IPS DF 4.7 (cell line): ENCODE data around the gene MARCHF3.
A peak's percentile ranks its signal among the peaks of the same experiment; 100 is the strongest.
"Not testable (repeated sequence)": the region's sequence is repeated elsewhere in the genome, so short reads cannot be mapped to it uniquely, and the experiment has no call there.

ENCODE experiments used
- DNase-seq: peaks from one replicate; pipeline ENCODE4 v3.0.0-alpha.2; 2013; ENCODE audit warnings: low spot score; ENCODE audit errors: extremely low read depth

The MARCHF3 gene, protein sequence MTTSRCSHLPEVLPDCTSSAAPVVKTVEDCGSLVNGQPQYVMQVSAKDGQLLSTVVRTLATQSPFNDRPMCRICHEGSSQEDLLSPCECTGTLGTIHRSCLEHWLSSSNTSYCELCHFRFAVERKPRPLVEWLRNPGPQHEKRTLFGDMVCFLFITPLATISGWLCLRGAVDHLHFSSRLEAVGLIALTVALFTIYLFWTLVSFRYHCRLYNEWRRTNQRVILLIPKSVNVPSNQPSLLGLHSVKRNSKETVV

DNA sequence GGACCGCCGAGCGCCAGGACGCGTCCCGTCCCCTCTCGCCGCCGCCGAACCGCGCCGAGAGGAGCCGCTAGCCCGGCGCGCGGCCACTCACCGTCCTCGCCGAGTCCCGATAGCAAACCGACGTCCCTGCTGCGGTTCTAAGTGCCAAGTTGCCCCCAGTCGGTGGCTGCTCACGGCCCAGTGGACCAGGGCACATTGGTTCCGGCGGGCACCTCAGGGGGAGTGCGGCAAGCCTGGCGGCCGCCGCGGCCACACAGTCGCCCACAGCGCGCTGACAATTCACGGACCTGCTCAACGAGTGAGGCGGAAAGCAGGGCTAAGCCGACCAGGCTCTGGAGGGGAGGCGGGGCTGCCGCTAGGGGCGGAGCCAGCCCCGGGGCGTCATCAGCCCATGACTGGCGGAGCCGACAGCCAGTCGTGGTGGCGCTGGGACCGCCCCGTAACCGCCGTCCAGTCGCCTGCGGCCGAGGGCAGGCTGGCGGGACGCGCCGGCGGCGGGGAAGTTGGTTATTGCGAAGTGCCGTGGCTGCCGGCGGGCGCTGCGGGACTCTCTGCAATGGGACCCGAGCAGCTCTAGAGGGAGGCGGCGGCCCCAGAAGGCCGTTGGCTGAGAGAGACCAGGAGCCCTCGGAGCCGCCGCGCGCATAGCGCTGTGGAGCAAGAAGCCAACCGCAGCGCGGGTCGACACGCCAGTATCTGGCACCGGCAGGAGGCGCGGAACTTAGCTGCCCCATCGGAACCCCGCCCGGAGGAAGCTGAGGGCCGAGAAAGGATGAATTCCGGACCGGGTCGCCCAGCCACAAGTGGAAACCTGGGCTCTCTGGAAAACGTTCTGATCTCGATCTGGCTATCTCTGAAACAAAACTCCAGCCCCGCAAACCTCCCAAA, at the start of gene MARCHF3:
TSS of gene MARCHF3 (minus strand) at position 300 of the 888 bp plus-strand sequence. CDS start 112,387 bp downstream, outside the sequence.
- DNase-seq: peak; percentile 74

GRCh38 chr5:127079994-127080491, 49.7 kb upstream of the MARCHF3 start:
- DNase-seq: no peak

GRCh38 chr5:127077366-127077765, 47.0 kb upstream of the MARCHF3 start:
- no peak for DNase-seq

DNA sequence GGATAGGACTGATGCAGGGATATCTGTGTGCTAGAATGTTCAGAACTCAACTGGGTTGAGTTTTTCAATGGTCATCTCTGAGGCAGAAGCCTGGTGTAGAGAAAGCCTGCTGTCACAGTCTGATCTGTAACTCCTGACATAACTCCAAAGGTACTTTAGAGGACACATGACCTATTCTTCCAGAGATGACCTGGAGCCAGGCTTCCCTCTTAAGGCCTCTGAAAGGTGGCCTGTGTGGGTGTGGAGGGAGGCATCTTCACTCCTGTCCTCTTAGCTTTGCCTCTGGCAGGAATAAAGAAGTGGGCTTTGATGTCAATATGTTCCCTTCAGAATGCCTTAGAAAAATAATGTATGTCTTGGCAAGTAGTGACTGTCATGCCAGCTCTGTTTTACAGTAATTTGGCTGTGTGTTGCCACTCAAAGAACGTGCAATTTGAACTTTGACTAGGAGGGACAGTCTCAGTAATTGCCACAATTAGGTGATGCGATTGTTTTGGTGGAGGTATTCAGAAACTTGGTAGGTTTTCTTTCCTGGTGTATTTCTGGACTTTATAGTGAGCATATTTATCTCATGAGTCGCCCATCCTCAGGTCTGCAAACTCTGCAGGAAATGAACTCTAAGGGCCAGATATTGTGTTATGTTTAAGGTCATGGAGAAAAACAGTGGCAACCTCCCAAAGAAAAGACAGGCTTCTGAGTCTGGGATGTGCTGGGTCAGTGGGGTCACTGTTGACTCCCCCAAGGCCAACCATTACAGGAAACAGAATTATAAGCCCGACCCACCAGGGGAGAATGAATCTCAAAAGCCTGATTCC, 46.2 kb upstream of the MARCHF3 start:
- no peak for DNase-seq

GRCh38 chr5:127074466-127074865, 44.1 kb upstream of the MARCHF3 start:
- no peak for DNase-seq

- no peak for DNase-seq
Observed at GRCh38 chr5:127072861-127073846, 42.8 kb upstream of the MARCHF3 start, which contains the start of gene C5orf63. Gene C5orf63 (minus strand): TSS chr5:127073502. CDS start chr5:127058995, 14,507 bp downstream.

- no peak for DNase-seq
Observed at GRCh38 chr5:127070243-127070642, 39.9 kb upstream of the MARCHF3 start.

DNA sequence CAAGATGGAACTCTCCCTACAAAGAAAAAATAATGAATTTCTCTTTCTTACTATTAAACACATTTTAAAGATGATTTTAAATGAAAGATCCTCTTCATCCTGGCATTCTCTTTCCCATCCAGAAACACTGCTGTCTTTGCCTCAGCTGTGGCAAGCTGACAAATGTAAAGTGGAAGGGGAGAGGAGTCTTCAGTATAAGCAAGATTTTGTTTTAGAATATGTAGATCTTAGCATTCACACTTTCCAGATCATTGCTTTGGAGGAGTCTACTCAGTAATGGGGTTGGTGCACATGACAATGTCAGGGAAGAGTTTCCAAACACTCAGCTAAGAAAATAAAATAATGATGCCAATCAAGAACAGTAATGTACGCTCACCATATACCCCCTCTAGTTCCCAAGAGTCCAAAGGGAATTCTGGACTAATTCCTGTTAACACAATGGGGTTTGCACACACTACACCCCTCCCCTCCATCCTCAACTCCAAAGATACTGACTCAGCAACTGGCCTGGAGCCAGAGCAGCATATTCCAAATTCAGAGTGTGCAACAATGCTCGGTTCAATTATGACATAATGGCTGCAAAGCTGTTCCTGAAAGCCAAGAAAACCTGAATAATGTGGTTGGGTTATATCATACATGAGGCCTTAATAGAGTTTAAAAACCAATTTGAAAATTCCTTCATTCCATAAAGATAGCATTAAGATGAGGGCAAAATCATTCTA, 38.3 kb upstream of the MARCHF3 start:
- no peak for DNase-seq

- DNase-seq: no peak
Observed at GRCh38 chr5:127066721-127067120, 36.4 kb upstream of the MARCHF3 start.

DNA sequence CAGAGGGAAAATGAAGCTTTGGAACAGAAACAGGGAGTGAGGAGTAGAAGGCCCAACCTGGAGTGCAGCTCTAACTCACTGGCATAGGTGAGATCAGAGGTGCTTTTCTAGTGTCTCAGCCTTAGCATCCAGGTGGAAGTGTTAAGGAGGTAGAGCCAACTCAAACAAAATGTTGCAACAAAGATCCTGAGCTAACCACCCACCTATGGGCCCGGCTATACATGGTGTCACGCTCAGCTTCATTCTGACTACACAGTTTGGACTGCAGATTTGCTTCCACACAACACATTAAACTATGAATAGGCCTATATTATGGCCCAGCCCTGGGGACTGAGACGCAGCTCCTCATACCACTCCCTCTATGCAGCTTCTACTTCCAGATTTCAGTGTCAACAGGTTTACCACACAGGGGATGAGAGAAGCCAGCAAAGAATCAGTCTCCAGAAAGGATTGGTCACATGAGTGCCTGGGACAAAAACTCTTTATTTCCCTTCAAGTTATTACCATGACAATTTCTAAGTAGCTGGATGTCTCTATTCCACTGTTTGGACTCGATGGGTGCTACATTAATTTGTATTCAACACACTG, 34.0 kb upstream of the MARCHF3 start:
- no peak for DNase-seq

DNA sequence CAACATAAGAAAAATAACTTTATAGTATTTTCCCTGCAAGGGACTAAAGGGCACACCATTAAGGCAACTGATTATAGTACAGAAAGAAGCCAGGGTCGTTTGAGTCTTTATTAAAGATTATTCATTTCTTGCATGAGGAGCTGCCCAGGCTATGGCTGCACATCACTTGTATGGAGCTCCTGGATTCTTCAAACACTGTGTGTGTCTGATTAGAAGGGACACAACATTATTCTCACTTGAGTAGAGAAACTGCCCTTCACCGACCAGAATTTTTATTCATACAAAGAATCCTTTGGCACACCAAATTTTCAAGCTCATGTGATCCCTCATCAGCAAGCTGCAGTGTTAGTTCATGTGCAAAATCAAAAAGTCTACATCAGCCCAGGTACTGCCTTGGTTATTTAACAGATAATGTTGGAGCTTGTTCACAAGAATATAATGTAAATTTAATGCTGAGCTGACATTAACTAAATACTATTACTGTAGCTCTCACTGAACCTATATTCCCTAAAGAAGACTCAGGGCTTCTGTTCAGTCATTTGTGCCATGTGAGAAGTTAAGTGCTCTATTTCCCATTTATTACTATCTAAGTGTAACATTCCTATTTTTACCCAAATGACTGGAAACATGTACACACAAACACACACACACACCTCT, 33.0 kb upstream of the MARCHF3 start:
- DNase-seq: no peak

GRCh38 chr5:127061956-127062355, 31.6 kb upstream of the MARCHF3 start:
- no peak for DNase-seq

DNA sequence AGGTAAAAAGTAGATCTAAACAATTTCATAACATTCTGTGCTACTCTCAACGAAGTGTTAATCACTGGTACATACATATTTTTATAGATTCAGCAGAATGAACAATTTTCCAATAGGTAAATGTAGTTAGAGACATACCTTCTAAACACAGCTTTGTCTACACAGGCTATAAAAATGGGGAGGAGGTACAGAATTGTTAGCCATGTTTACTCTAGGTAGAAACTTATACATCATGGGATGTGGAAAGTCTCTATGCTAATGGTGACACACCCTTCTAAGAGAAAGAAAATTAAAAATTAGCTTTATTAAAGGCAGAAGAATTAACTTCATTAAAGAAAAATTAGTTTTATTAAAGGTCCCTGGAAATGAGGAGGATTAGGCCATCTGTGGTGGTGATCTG, 31.2 kb upstream of the MARCHF3 start:
- no peak for DNase-seq

- no peak for DNase-seq
Observed at GRCh38 chr5:127060470-127060985, 30.2 kb upstream of the MARCHF3 start.

GRCh38 chr5:127056896-127057295, 26.5 kb upstream of the MARCHF3 start:
- DNase-seq: no peak

GRCh38 chr5:127055880-127056653, 25.7 kb upstream of the MARCHF3 start:
- DNase-seq: no peak

DNA sequence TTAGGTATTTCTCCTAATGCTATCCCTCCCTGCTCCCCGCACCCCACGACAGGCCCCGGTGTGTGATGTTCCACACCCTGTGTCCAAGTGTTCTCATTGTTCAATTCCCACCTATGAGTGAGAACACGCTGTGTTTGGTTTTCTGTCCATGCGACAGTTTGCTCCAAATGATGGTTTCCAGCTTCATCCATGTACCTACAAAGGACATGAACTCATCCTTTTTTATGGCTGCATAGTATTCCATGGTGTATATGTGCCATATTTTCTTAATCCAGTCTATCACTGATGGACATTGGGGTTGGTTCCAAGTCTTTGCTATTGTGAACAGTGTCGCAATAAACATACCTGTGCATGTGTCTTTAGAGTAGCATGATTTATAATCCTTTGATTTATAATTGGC, 23.2 kb upstream of the MARCHF3 start:
- not testable (repeated sequence) for DNase-seq

- DNase-seq: no peak
Observed at GRCh38 chr5:127053049-127053448, 22.7 kb upstream of the MARCHF3 start.
